ENCODE results near the gene VIM.
A peak's percentile ranks its signal among the peaks of the same experiment; 100 is the strongest.

Gene VIM

GRCh38 chr10:17199351-17199804 is 28.7 kb upstream of the VIM start:
- Histone ChIP-seq H3K4me3 (ENCODE audit: low read length) (no peak overlapping the region), H3K27ac (ENCODE audit: low read length) (no peak overlapping the region), H3K9ac (ENCODE audit: low read length) (no peak overlapping the region), H3K4me2 (ENCODE audit: low read length) (peak overlapping the region; percentile 89; the same call in 1 of the 2 replicates), H4K20me1 (ENCODE audit: insufficient read depth, low read length) (no peaks in the 10 kb centered on the region), H3K27me3 (ENCODE audit: low read depth, low read length) (no peaks in the 10 kb centered on the region), H3K36me3 (replicated peaks; ENCODE audit: low read depth, low read length) (no peaks in the 10 kb centered on the region), H3K4me1 (ENCODE audit: low read length) (peaks cover 14% of the 10 kb centered on the region), H3K79me2 (ENCODE audit: low read length) (peaks cover 6% of the 10 kb centered on the region; the same call in 1 of the 2 replicates), H2AFZ (ENCODE audit: low read depth, low read length) (no peak overlapping the region), H3K9me3 (ENCODE audit: insufficient read depth, low read length) (no peaks in the 10 kb centered on the region)
- TF ChIP-seq, protein P1, sequence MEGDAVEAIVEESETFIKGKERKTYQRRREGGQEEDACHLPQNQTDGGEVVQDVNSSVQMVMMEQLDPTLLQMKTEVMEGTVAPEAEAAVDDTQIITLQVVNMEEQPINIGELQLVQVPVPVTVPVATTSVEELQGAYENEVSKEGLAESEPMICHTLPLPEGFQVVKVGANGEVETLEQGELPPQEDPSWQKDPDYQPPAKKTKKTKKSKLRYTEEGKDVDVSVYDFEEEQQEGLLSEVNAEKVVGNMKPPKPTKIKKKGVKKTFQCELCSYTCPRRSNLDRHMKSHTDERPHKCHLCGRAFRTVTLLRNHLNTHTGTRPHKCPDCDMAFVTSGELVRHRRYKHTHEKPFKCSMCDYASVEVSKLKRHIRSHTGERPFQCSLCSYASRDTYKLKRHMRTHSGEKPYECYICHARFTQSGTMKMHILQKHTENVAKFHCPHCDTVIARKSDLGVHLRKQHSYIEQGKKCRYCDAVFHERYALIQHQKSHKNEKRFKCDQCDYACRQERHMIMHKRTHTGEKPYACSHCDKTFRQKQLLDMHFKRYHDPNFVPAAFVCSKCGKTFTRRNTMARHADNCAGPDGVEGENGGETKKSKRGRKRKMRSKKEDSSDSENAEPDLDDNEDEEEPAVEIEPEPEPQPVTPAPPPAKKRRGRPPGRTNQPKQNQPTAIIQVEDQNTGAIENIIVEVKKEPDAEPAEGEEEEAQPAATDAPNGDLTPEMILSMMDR (IDR thresholded peaks at IDR 0.05; ENCODE audit: low read depth, low read length): no peak
- TF ChIP-seq EZH2phosphoT487 (IDR thresholded peaks at IDR 0.05; ENCODE audit: low read depth): no peak

DNA sequence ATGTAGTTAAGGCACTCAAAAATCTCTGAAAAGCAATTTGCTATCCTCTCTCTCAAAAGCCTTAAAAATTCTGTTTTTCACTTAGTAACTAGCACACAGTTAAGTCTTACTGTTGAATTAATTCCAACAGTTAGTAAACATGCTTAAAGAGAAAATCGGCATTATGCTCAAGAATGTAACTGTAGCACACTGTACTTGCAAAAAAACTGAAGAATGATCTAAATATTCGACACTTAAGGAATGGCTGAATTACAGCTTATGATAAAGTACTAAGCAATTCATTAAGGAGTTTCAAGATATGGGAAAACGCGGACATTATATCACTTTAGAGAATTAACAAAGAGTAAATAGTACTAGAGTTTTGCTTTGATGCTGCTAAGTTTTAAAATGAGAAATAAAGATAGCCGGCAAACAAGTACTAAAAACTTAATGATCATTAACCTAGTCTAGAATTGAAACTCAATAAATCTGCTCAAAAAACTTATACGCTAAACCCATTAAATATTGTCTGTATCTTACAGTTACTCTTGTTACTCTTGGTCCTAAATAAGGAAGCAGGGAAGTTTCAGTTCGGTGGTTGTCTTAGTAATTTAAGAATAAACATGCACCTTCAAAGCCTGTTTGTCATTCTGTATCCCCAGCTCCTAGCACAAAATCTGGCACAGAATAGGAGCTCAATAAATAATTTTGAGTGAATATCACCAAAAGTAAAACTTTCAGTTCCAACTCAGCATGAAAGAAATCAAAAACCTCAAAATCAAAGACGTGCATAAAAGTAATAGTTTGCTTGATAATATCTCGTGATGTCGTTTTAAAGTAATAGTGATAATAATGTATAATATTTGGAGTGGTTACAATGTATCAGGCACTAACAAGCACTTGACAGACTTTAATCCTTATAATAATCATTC is 27.8 kb upstream of the VIM start:
- Histone ChIP-seq H3K4me3 (ENCODE audit: low read length) (peak overlapping the region; percentile 94), H3K27ac (ENCODE audit: low read length) (peak overlapping the region; percentile 56), H3K9ac (ENCODE audit: low read length) (peak overlapping the region; percentile 75), H3K36me3 (replicated peaks; ENCODE audit: low read depth, low read length) (no peaks in the 10 kb centered on the region), H3K4me1 (ENCODE audit: low read length) (peaks cover 14% of the 10 kb centered on the region), H3K9me3 (ENCODE audit: insufficient read depth, low read length) (no peaks in the 10 kb centered on the region), H2AFZ (ENCODE audit: low read depth, low read length) (peak overlapping the region; percentile 93), H3K79me2 (ENCODE audit: low read length) (peaks cover 6% of the 10 kb centered on the region; the same call in 1 of the 2 replicates), H3K4me2 (ENCODE audit: low read length) (peak overlapping the region; percentile 89), H3K27me3 (ENCODE audit: low read depth, low read length) (no peaks in the 10 kb centered on the region), H4K20me1 (ENCODE audit: insufficient read depth, low read length) (no peaks in the 10 kb centered on the region)
- TF ChIP-seq, protein P1 (IDR thresholded peaks at IDR 0.05; ENCODE audit: low read depth, low read length): no peak
- TF ChIP-seq EZH2phosphoT487 (IDR thresholded peaks at IDR 0.05; ENCODE audit: low read depth): no peak

DNA sequence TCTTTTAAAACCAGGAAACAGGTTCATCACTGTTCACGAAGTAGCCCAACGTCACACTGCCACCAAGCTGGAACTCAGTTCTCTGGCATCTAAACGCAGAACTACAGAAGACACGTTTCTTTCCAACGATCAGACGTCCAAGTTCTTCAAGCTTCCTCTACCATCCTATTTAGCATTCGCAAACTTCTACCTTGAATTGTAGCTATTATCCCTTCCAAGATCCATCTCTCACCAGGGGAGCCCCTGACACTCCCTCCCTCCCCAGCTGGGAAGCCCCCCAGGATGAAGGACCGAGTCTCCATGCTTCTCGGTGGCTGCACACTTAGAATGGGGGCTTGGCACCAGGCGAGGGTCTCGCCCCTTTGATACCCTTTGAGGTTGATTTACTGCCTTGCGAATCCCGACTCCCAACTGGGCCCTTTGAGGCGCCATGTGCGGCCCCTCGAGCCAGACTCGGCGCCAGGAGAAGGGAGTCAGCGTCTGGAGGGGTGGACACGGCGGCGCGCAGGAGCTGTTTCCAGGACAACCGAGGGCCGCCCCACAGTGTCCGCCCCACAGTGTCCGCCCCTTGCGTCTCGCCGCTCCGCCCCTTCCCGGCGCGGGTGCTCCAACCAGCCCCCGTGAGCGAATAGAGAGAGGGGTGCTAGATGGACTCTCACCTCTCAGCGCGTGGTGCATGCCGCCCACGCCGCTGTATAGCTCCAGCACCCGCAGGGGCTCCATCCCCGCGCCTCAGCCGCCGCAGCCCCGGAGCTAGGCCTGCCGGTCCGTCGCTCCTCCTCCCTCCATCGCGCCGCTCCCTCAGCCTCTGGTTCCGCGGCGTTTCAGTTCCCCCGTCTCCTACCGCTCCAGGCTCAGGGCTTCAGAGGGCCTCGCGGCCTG is 26.9 kb upstream of the VIM start, which contains the start of gene TRDMT1:
TSS of gene TRDMT1 (minus strand) at position 761 of the 882 bp plus-strand sequence. CDS start at position 723, 38 bp downstream.
- peak within 1 kb of the TSS; percentile 89 for H3K4me2 ChIP-seq (ENCODE audit: low read length)
- no peaks in the 10 kb centered on the region for H4K20me1 ChIP-seq (ENCODE audit: insufficient read depth, low read length)
- H3K9me3 ChIP-seq (ENCODE audit: insufficient read depth, low read length): no peaks in the 10 kb centered on the region
- peaks cover 6% of the 10 kb centered on the region; the same call in 1 of the 2 replicates for H3K79me2 ChIP-seq (ENCODE audit: low read length)
- H3K4me1 ChIP-seq (ENCODE audit: low read length): peaks cover 20% of the 10 kb centered on the region
- peak within 1 kb of the TSS; percentile 93 for H2AFZ ChIP-seq (ENCODE audit: low read depth, low read length)
- no peaks in the 10 kb centered on the region for H3K27me3 ChIP-seq (ENCODE audit: low read depth, low read length)
- TF ChIP-seq, protein P1 (IDR thresholded peaks at IDR 0.05; ENCODE audit: low read depth, low read length): no peak
- TF ChIP-seq EZH2phosphoT487 (IDR thresholded peaks at IDR 0.05; ENCODE audit: low read depth): no peak
- H3K9ac ChIP-seq (ENCODE audit: low read length): peak within 1 kb of the TSS; percentile 75
- no peaks in the 10 kb centered on the region for H3K36me3 ChIP-seq (replicated peaks; ENCODE audit: low read depth, low read length)
- peak within 1 kb of the TSS; percentile 56 for H3K27ac ChIP-seq (ENCODE audit: low read length)
- peak within 1 kb of the TSS; percentile 94 for H3K4me3 ChIP-seq (ENCODE audit: low read length)
